Panc1 (cell line): ENCODE measurements around the gene EFNA5.

Experiments used
- POLR2AphosphoS5 ChIP-seq: IDR thresholded peaks from 2 replicates; pipeline ENCODE4 v1.6.1; 2012; ENCODE audit warnings: mild to moderate bottlenecking, low read depth, low read length, moderate library complexity
- TCF7L2 ChIP-seq: IDR thresholded peaks from 2 replicates; pipeline ENCODE4 v1.6.1; 2011; ENCODE audit warnings: mild to moderate bottlenecking, low read depth, low read length, inconsistent platforms
- TF ChIP-seq, protein P1 (sequence below), 2 experiments: IDR thresholded peaks; 2 replicates each; pipeline ENCODE4 v1.6.1; 2011 to 2012; ENCODE audit warnings: low read depth in 2 of 2, control low read depth in 1 of 2, low read length in 1 of 2, mild to moderate bottlenecking in 1 of 2, moderate library complexity in 1 of 2; ENCODE audit not compliant: insufficient read depth in 1 of 2
- TF ChIP-seq, protein P2 (sequence below): fragments of 450-650 bp; IDR thresholded peaks from 2 replicates; pipeline ENCODE4 v1.5.1; 2017; ENCODE audit warnings: mild to moderate bottlenecking

DNA sequence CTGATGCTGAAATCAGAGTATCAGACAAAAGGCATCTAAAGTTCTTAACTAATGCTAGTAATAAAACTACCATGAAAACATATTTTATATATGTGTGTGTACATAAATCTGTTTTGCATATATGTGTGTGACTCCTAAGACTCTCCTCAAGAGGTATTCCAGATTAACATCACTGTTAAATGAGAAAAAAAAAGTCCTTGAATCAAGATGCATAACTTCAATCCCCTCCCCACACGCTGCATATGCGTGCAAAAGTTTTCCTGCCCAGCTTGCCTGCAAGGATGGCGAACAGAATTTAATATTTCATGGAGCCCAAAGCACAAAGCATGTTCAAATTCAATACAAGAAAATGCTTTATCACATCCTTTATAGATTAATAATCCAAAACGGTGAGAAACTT is 34.7 kb downstream of the EFNA5 start:
- TF ChIP-seq, protein P1, sequence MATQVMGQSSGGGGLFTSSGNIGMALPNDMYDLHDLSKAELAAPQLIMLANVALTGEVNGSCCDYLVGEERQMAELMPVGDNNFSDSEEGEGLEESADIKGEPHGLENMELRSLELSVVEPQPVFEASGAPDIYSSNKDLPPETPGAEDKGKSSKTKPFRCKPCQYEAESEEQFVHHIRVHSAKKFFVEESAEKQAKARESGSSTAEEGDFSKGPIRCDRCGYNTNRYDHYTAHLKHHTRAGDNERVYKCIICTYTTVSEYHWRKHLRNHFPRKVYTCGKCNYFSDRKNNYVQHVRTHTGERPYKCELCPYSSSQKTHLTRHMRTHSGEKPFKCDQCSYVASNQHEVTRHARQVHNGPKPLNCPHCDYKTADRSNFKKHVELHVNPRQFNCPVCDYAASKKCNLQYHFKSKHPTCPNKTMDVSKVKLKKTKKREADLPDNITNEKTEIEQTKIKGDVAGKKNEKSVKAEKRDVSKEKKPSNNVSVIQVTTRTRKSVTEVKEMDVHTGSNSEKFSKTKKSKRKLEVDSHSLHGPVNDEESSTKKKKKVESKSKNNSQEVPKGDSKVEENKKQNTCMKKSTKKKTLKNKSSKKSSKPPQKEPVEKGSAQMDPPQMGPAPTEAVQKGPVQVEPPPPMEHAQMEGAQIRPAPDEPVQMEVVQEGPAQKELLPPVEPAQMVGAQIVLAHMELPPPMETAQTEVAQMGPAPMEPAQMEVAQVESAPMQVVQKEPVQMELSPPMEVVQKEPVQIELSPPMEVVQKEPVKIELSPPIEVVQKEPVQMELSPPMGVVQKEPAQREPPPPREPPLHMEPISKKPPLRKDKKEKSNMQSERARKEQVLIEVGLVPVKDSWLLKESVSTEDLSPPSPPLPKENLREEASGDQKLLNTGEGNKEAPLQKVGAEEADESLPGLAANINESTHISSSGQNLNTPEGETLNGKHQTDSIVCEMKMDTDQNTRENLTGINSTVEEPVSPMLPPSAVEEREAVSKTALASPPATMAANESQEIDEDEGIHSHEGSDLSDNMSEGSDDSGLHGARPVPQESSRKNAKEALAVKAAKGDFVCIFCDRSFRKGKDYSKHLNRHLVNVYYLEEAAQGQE (IDR thresholded peaks at IDR 0.05; ENCODE audit: insufficient read depth in 1 of 2, low read depth in 2 of 2, low read length in 1 of 2) = no peak
- TF ChIP-seq, protein P2, sequence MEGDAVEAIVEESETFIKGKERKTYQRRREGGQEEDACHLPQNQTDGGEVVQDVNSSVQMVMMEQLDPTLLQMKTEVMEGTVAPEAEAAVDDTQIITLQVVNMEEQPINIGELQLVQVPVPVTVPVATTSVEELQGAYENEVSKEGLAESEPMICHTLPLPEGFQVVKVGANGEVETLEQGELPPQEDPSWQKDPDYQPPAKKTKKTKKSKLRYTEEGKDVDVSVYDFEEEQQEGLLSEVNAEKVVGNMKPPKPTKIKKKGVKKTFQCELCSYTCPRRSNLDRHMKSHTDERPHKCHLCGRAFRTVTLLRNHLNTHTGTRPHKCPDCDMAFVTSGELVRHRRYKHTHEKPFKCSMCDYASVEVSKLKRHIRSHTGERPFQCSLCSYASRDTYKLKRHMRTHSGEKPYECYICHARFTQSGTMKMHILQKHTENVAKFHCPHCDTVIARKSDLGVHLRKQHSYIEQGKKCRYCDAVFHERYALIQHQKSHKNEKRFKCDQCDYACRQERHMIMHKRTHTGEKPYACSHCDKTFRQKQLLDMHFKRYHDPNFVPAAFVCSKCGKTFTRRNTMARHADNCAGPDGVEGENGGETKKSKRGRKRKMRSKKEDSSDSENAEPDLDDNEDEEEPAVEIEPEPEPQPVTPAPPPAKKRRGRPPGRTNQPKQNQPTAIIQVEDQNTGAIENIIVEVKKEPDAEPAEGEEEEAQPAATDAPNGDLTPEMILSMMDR = no peak
- TF ChIP-seq POLR2AphosphoS5 (no peak), TCF7L2 (no peak)
